HFF-Myc (cell line): ENCODE results near the gene DFFB.

Experiments used
- DNase-seq: peaks from one replicate; pipeline ENCODE4 v3.0.0-alpha.2; 2011; ENCODE audit warnings: low read depth; ENCODE audit errors: extremely low read depth
- H3K4me3 ChIP-seq: replicated peaks from 2 replicates; pipeline ENCODE4 v1.5.1; 2011; ENCODE audit warnings: low read depth, mild to moderate bottlenecking, control low read depth, low read length
- CTCF ChIP-seq: IDR thresholded peaks from 2 replicates; pipeline ENCODE4 v1.5.1; 2012; ENCODE audit warnings: mild to moderate bottlenecking, low read depth, low read length, control low read depth; ENCODE audit errors: missing control alignments

The DFFB gene

DNA sequence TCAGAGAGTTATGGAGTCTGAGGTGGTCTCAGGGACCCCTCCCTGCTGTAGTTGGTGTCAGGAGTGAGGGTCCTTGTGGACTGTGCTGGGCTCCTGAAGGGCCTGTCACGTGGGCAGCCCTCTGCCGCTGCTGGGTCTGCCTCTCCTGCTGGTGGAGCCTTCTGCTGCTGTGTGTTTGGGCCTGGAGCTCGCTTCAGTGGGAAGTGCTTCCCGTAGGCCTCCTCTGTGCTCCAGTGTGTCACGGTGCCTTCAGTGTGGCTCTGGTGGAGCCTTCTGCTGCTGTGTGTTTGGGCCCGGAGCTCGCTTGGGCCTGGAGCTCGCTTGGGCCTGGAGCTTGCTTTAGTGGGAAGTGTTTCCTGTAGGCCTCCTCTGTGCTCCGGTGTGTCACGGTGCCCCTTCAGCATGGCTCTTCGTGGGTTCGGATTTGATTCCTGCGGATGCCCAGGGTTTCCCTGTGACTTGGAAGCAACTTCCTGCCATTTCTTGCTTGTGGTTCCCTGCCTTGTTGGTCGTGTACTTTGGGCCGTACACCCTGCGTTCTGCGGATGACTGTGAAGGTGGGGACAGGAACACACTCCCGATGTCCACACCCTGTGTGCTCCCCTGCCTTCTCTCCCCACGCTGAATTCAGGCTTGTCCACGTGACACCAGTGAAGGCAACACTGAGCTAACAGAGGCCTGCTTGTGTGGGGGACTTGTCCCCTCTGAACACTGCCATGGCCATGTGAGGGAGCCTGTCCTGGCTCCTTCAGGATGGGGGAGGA is 23.3 kb downstream of the DFFB start:
- TF ChIP-seq CTCF = no peak
- DNase-seq = no peak
- H3K4me3 ChIP-seq = no peak overlapping the region

GRCh38 chr1:3881193-3881480 is 23.9 kb downstream of the DFFB start:
- no peak overlapping the region for H3K4me3 ChIP-seq
- TF ChIP-seq CTCF = no peak
- no peak for DNase-seq

GRCh38 chr1:3883194-3883925 is 26.1 kb downstream of the DFFB start:
- TF ChIP-seq CTCF = no peak
- no peak for DNase-seq
- no peak overlapping the region for H3K4me3 ChIP-seq

DNA sequence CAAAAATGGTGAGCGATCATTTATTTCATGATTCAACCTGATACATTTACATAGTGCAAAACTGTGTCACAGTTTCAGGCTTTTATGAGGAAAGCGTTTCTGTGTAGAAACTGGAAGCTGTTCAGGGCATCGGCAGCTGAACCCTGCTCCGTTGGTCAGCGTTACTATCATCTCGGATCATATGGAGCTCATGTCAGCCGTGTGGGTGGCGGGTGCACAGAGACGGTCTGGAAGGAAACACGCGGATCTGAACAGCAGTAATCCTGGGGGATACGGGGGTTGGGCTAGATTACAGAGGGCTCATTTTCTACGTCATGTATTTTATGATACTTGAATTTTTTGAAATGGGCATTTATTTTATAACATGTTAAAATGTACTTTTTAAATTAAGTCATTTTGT is 27.7 kb downstream of the DFFB start:
- H3K4me3 ChIP-seq = no peak overlapping the region
- no peak for TF ChIP-seq CTCF
- no peak for DNase-seq

DNA sequence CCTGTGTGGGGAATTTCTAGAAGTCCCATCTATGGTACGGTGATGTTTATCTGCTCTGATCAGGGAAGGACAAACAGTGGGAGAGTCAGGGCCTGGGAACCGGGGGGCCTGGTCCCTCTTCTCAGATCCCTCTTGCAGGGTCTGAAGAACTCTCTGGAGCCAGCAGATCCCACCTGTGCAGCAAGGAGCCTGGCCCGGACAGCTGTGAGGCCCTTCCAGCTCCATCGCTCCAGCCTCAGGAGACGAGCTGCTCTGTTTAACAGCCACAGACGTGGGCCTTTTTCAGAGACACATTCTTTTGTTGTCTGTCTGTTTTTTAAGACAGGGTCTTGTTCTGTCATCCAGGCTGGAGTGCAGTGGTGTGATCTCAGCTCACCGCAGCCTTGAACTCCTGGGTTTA is 28.3 kb downstream of the DFFB start:
- TF ChIP-seq CTCF = no peak
- H3K4me3 ChIP-seq = no peak overlapping the region
- DNase-seq = no peak

DNA sequence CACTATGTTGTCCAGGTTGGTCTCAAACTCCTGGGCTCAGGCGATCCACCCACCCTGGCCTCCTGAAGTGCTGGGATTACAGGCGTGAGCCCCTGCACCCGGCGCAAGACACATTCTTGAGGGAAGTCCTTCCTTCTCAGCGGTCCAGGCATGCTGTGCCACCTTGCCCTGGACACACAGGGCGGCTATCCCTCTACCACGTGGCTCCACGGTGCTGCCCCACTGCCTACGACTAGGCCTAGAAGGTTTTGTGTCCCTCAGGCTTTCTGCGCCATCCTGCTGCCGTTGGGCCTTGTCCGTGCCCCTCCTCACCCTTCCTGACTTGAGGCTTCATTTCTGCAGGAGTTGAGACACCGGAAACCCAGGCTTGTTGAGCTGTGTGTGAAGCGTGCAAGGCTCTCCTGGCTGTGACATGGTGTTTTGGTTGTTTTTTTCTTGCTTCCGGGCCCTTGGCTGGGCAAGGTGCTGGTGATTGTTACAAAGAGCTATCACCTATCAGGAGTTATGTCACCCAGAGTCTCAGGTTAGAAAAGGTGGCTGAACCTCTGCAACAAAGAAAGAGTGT is 28.9 kb downstream of the DFFB start:
- H3K4me3 ChIP-seq = no peak overlapping the region
- no peak for DNase-seq
- no peak for TF ChIP-seq CTCF
